ENCODE data around the gene WDR73. TPM values are rescaled to one million over a fixed set of nuclear protein-coding genes. Genes with fewer than 3 reads are reported as not detected.

WDR73 gene
- total and polyA plus RNA-seq, 2 of the 4 experiments (the other 2 are of a cell fraction): 21.5 to 25.5 TPM

DNA sequence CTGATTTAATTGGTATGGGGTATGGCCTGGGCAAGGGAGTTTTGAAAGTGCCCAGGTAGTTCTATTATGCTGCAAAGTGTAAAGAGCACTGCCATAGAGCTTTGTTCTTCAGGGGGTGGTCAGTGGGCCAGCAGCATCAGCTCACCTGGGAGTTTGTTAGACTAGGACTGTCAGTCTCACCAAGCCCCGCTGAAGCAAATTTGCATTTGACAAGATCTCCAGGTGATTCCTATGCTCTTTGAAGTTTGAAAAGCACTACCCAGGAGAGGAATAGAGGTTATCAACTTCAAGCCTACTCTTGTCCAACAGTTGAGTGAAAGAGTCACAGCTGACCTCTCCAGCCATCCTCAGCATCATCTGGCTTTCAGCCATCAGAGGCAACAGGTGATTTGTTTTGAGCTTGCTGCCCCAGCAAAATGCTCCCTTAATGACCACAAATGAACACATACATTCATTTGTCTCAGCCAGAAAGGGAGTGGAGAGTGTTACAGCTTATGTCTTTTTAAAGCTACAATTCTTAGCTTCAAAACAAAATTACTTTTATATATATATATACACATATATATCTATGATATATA is 45.3 kb downstream of the WDR73 start:
- H4K5ac ChIP-seq (ENCODE audit: low read depth, low read length): no peak overlapping the region
- peaks cover 37% of the 10 kb centered on the region for H3K36me3 ChIP-seq (ENCODE audit: control insufficient read depth, insufficient read depth, low read length)
- ChIA-PET POLR2A (ENCODE audit: unreplicated experiment) (no interaction called here), CTCF (interaction anchor here (1.0 kb wide), 1 partner anchor 10 kb away, joined by 4 read pairs; no protein-coding TSS in a partner anchor)
- no peak overlapping the region for H3K27ac ChIP-seq (ENCODE audit: insufficient read depth, low read length)
- H2BK5ac ChIP-seq (ENCODE audit: low read depth, low read length, poor library complexity, severe bottlenecking): no peak overlapping the region
- no CpG with 5 or more reads among the region's 1 CpG for WGBS, 2 experiments (ENCODE audit: extremely low coverage in 2 of 2, insufficient read length in 1 of 2)
- no peak overlapping the region for H3K4me3 ChIP-seq (ENCODE audit: insufficient read depth, low read depth, low read length)
- BruUV-seq (replicated peaks): no TSS peak
- peaks cover 3% of the 10 kb centered on the region for H3K4me1 ChIP-seq (ENCODE audit: control insufficient read depth, insufficient read depth, low read length)
- in situ Hi-C loops (cut with MboI; ENCODE audit: low sequenced_read_pairs): no loop called here
- H3K23ac ChIP-seq (ENCODE audit: low read depth, low read length): no peak overlapping the region
- dilution Hi-C loops (cut with HindIII; ENCODE audit: low sequenced_read_pairs, unreplicated experiment): no loop called here
- no peak overlapping the region for H2AK9ac ChIP-seq (replicated peaks; ENCODE audit: low read depth, low read length, poor library complexity)
- H3K9me1 ChIP-seq (ENCODE audit: insufficient read depth, low read length): no peaks in the 10 kb centered on the region; the same call in 1 of the 2 replicates
- H2BK20ac ChIP-seq (ENCODE audit: low read depth, low read length): no peak overlapping the region
- DNase-seq: no peak
- no peak overlapping the region for H3K4ac ChIP-seq (ENCODE audit: low read depth, low read length)
- H3K18ac ChIP-seq (ENCODE audit: low read depth, low read length): no peak overlapping the region
- no peak overlapping the region for H4K8ac ChIP-seq (ENCODE audit: low read depth in 2 of 2, low read length in 2 of 2)
- intact Hi-C loops (cut with micrococcal nuclease): no loop called here
- no peaks in the 10 kb centered on the region for H3K9me3 ChIP-seq (ENCODE audit: control insufficient read depth, insufficient read depth, low read length)
- H3K56ac ChIP-seq (ENCODE audit: extremely low read depth, insufficient read depth, low read length): no peak overlapping the region
- no peak overlapping the region for H2BK120ac ChIP-seq (ENCODE audit: low read depth, low read length)
- ATAC-seq (ENCODE audit: low read depth): no peak
- H2AK5ac ChIP-seq (ENCODE audit: low read depth, low read length): no peak overlapping the region
- no peak overlapping the region for H2AFZ ChIP-seq (replicated peaks; ENCODE audit: low read length, poor library complexity)
- H3K4me2 ChIP-seq (ENCODE audit: low read depth, low read length): no peak overlapping the region
- H3K9ac ChIP-seq (ENCODE audit: low read depth, low read length): no peak overlapping the region
- no peak overlapping the region for H4K91ac ChIP-seq (ENCODE audit: insufficient read depth, low read depth, low read length)
- no peak overlapping the region for H3K14ac ChIP-seq (replicated peaks; ENCODE audit: low read depth, low read length)
- no peak overlapping the region for H2BK15ac ChIP-seq (ENCODE audit: low read depth, low read length)
- H3K79me1 ChIP-seq (ENCODE audit: low read depth in 1 of 2, low read length in 2 of 2): peaks cover 27 to 59% of the 10 kb centered on the region in 2 experiments
- H4K20me1 ChIP-seq (ENCODE audit: insufficient read depth, low read length): peaks cover 12% of the 10 kb centered on the region; the same call in 1 of the 2 replicates
- no peaks in the 10 kb centered on the region for H3K27me3 ChIP-seq (ENCODE audit: control insufficient read depth, insufficient read depth, low read length)
- TF ChIP-seq MAZ (IDR thresholded peaks at IDR 0.05; ENCODE audit: borderline replicate concordance, low read depth, low read length): no peak
- TF ChIP-seq, protein P1, sequence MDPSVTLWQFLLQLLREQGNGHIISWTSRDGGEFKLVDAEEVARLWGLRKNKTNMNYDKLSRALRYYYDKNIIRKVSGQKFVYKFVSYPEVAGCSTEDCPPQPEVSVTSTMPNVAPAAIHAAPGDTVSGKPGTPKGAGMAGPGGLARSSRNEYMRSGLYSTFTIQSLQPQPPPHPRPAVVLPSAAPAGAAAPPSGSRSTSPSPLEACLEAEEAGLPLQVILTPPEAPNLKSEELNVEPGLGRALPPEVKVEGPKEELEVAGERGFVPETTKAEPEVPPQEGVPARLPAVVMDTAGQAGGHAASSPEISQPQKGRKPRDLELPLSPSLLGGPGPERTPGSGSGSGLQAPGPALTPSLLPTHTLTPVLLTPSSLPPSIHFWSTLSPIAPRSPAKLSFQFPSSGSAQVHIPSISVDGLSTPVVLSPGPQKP (IDR thresholded peaks at IDR 0.05; ENCODE audit: borderline replicate concordance, low read depth, low read length): no peak
- no peak for TF ChIP-seq SMC3 (IDR thresholded peaks at IDR 0.05; ENCODE audit: low read depth, low read length)
- no peak for TF ChIP-seq CHD1 (IDR thresholded peaks at IDR 0.05; ENCODE audit: low read depth, low read length)
- TF ChIP-seq POLR2A (IDR thresholded peaks at IDR 0.05; ENCODE audit: low read depth, low read length): no peak
- TF ChIP-seq FOS (IDR thresholded peaks at IDR 0.05; ENCODE audit: low read depth, low read length): no peak
- TF ChIP-seq CEBPB (IDR thresholded peaks at IDR 0.05; ENCODE audit: low read depth, low read length): no peak
- TF ChIP-seq MXI1 (IDR thresholded peaks at IDR 0.05; ENCODE audit: borderline replicate concordance, low read depth, low read length): no peak
- TF ChIP-seq RFX5 (IDR thresholded peaks at IDR 0.05; ENCODE audit: low read depth, low read length): no peak
- TF ChIP-seq, protein P2, sequence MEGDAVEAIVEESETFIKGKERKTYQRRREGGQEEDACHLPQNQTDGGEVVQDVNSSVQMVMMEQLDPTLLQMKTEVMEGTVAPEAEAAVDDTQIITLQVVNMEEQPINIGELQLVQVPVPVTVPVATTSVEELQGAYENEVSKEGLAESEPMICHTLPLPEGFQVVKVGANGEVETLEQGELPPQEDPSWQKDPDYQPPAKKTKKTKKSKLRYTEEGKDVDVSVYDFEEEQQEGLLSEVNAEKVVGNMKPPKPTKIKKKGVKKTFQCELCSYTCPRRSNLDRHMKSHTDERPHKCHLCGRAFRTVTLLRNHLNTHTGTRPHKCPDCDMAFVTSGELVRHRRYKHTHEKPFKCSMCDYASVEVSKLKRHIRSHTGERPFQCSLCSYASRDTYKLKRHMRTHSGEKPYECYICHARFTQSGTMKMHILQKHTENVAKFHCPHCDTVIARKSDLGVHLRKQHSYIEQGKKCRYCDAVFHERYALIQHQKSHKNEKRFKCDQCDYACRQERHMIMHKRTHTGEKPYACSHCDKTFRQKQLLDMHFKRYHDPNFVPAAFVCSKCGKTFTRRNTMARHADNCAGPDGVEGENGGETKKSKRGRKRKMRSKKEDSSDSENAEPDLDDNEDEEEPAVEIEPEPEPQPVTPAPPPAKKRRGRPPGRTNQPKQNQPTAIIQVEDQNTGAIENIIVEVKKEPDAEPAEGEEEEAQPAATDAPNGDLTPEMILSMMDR (conservative IDR thresholded peaks at IDR 0.05; ENCODE audit: low read depth, low read length): no peak
